Left ventricle myocardium inferior (tissue), 1 donor: ENCODE data around the gene SPN. TPM values are rescaled to one million over a fixed set of nuclear protein-coding genes. Genes with fewer than 3 reads are reported as not detected.
"Not testable (repeated sequence)": the region's sequence is repeated elsewhere in the genome, so short reads cannot be mapped to it uniquely, and the experiment has no call there.

Experiments
- DNase-seq: peaks from one replicate; pipeline ENCODE4 v3.0.0-alpha.2; 2020
- H3K27ac ChIP-seq: fragments of 200-600 bp; replicated peaks from 2 replicates; pipeline ENCODE4 v1.8.0; 2021
- H3K27me3 ChIP-seq: fragments of 200-600 bp; 2 replicates; pipeline ENCODE4 v1.8.0; 2021; ENCODE audit warnings: low read depth
- H3K36me3 ChIP-seq: fragments of 200-600 bp; 2 replicates; pipeline ENCODE4 v1.8.0; 2021
- H3K4me1 ChIP-seq: fragments of 200-600 bp; 2 replicates; pipeline ENCODE4 v1.8.0; 2021
- H3K4me3 ChIP-seq: fragments of 200-600 bp; 2 replicates; pipeline ENCODE4 v1.8.0; 2021; ENCODE audit warnings: mild to moderate bottlenecking, moderate library complexity
- H3K9me3 ChIP-seq: fragments of 200-600 bp; replicated peaks from 2 replicates; pipeline ENCODE4 v1.8.0; 2021
- CTCF ChIP-seq: fragments of 200-600 bp; IDR thresholded peaks from 2 replicates; pipeline ENCODE4 v1.8.0; 2021; ENCODE audit warnings: antibody characterized with exemption, mild to moderate bottlenecking, borderline replicate concordance
- intact Hi-C: fragments of 100-400 bp; cut with micrococcal nuclease; formaldehyde crosslinking; loops from one replicate; pipeline ENCODE4 v1.11.0; 2022
- long read RNA-seq: library from polyadenylated mRNA; unstranded; transcript quantifications from one replicate; pipeline ENCODE4 v2.0.0, GENCODE V29; 2021
- total RNA-seq: library from RNA; stranded (reverse); fragmentation: NEBNext Ultra II Directional; extraction: Animal tissue kit (Norgen Biotek cat#: 25700); gene quantifications from one replicate; pipeline ENCODE4 v1.2.1, GENCODE V29; 2021
- donor health status: DM: no; HTN: yes; CAD: no; lungs with severe emphysema.

Gene SPN
- 1.3 TPM for total RNA-seq
- long read RNA-seq = 0 reads

- H3K4me1 ChIP-seq = peaks cover 12% of the 10 kb centered on the region
- H3K9me3 ChIP-seq = no peaks in the 10 kb centered on the region
- H3K4me3 ChIP-seq = peak within 1 kb of the TSS; percentile 32
- H3K27ac ChIP-seq = no peak within 1 kb of the TSS
- DNase-seq = no peak
- peaks cover 26% of the 10 kb centered on the region for H3K27me3 ChIP-seq
- intact Hi-C loops = no loop called here
- H3K36me3 ChIP-seq = no peaks in the 10 kb centered on the region
- TF ChIP-seq CTCF = no peak
Measured at GRCh38 chr16:29663016-29663806, at the start of gene SPN. TSS of gene SPN (plus strand) at chr16:29663247. CDS start at chr16:29663729, 482 bp downstream.

- intact Hi-C loops, H3K27me3 ChIP-seq, H3K9me3 ChIP-seq, H3K36me3 ChIP-seq: not testable (repeated sequence)
- Histone ChIP-seq H3K4me1 (peaks cover 17% of the 10 kb centered on the region), H3K4me3 (peak overlapping the region; percentile 76), H3K27ac (peak overlapping the region; percentile 47)
- peak; percentile 86 for DNase-seq
Measured at GRCh38 chr16:29613307-29614057, 49.6 kb upstream of the SPN start.

- H3K9me3 ChIP-seq, intact Hi-C loops, H3K4me3 ChIP-seq, H3K27me3 ChIP-seq, DNase-seq, H3K36me3 ChIP-seq: not testable (repeated sequence)
- Histone ChIP-seq H3K4me1 (peaks cover 17% of the 10 kb centered on the region), H3K27ac (peak overlapping the region; percentile 51)
Measured at GRCh38 chr16:29614691-29615314, 48.2 kb upstream of the SPN start.

DNA sequence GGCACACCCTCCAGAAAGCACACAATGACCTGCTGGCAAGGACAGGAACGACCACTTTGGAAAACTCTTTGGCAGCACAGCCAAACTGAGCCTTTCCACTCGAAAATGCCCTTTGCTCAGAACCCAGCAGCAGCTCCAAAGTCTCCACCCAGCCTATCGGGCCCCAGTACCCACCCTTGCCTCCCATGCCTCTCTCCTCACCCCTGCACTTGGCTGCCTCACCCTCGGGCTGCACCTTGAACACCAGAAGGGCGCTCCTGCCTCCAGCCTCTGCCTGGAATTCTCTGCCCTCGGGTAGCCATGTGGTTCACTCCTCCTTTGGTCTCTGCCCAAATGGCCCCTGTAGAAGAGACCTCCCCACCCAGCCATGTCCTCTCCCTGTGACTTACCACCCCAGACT is 46.9 kb upstream of the SPN start:
- peaks cover 17% of the 10 kb centered on the region for H3K4me1 ChIP-seq
- DNase-seq, H3K36me3 ChIP-seq, H3K27me3 ChIP-seq, H3K9me3 ChIP-seq, H3K27ac ChIP-seq, intact Hi-C loops, H3K4me3 ChIP-seq: not testable (repeated sequence)

DNA sequence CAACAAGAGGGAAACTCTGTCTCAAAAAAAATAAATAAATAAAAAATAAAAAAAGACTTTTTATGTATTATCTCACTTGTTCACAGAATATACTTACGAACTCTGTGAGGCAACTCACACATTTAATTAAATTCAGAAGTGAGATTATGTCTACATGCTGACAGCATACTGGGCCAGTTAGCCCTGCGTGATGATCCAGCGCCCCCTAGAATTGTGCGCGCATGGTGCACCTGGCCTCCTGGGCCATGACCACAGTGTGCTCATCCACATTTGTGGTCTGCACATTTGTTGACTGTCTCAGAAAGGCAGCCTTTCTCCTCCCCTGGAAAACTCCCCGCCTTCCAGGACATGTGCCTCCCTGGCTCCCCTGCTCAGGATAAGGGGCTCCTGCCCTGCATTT is 42.5 kb upstream of the SPN start:
- H3K27ac ChIP-seq, H3K4me1 ChIP-seq, H3K4me3 ChIP-seq, DNase-seq, H3K36me3 ChIP-seq, intact Hi-C loops, H3K9me3 ChIP-seq, H3K27me3 ChIP-seq: not testable (repeated sequence)
- TF ChIP-seq CTCF = peak; percentile 27

- H3K4me1 ChIP-seq, H3K36me3 ChIP-seq, H3K27me3 ChIP-seq, H3K9me3 ChIP-seq, DNase-seq, H3K27ac ChIP-seq, H3K4me3 ChIP-seq, intact Hi-C loops: not testable (repeated sequence)
Measured at GRCh38 chr16:29622738-29623137, 40.3 kb upstream of the SPN start.

DNA sequence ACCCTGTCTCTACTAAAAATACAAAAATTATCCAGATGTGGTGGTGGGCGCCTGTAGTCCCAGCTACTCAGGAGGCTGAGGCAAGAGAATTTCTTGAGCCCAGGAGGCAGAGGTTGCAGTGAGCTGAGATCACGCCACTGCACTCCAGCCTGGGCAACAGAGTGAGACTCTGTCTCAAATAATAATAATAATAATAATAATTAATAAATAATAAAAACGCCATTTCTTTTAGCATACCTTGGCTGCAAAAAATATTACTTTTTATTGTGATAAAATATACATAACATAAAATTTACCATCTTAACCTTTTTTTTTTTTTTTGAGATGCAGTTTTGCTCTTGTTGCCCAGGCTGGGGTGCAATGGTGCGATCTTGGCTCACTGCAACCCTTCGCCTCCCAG is 39.8 kb upstream of the SPN start:
- DNase-seq = not testable (repeated sequence)

DNA sequence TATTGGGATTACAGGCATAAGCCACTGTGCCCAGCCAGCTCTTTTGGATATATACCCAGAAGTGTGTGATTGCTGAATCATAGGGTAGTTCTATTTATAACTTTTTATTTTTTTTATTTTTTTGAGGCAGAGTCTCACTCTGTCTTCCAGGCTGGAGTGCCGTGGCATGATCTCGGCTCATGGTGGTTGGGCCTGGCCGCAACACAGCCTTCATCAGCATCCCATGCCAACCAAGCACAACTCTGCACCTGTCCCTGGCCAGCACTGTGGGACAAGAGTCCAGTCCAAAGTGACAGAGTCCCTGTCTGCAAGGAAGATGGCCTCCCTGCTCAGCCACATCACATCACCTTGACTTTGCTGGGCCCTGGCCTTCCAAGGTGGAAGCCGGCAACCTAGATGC is 37.9 kb upstream of the SPN start:
- H3K4me3 ChIP-seq, H3K27me3 ChIP-seq, H3K9me3 ChIP-seq, DNase-seq, H3K27ac ChIP-seq, H3K4me1 ChIP-seq, intact Hi-C loops, H3K36me3 ChIP-seq: not testable (repeated sequence)

More for the DNA sequence above, 39.8 kb upstream of the SPN start:
- H3K4me3 ChIP-seq, H3K4me1 ChIP-seq, H3K27ac ChIP-seq, H3K27me3 ChIP-seq, intact Hi-C loops, H3K36me3 ChIP-seq, H3K9me3 ChIP-seq: not testable (repeated sequence)

DNA sequence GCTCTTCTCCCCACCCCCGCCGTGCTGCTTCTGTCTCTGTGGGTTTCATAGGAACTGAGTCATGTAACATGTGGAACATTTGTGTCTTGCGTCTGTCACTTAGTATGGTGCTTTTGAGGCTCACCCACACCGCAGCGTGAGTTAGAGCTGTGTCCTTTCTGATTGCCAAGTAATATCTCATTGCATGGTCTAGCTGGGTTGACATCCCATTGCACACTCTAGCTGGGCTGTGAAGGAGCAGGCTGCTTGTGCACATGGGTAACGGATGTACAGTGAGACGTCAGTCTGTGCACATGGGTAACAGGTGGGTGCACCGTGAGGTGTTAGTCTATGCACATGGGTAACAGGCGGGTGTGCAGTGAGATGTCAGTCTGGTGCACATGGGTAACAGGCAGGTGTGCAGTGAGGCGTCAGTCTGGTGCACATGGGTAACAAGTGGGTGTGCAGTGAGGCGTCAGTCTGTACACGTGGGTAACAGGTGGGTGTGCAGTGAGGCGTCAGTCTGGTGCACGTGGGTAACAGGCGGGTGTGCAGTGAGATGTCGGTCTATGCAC is 36.2 kb upstream of the SPN start:
- H3K27ac ChIP-seq, DNase-seq, H3K9me3 ChIP-seq, H3K36me3 ChIP-seq, H3K4me3 ChIP-seq, H3K4me1 ChIP-seq, intact Hi-C loops, H3K27me3 ChIP-seq: not testable (repeated sequence)

- DNase-seq, H3K27ac ChIP-seq, H3K36me3 ChIP-seq, H3K4me3 ChIP-seq, intact Hi-C loops, H3K4me1 ChIP-seq, H3K9me3 ChIP-seq, H3K27me3 ChIP-seq: not testable (repeated sequence)
Measured at GRCh38 chr16:29627661-29628075, 35.4 kb upstream of the SPN start.

DNA sequence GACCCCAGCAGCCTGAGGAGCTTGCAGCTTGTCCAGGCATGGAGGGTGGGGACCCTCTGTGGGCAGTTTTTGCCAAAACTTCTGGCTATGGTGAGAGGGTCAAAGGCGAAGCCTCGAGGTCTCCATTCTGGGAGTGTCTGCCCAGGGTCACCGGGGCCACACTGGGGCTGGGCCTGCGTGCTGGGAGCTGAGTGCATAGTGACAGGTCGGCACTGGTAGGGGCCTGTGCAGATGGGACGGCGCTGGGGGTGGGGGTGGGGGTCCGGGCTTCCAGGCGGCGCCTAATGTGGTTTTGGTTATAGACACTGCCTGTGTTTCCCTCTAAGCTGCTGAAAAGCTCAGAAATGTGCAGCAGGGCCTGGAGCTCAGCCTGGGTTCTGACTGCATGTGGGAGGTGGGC is 34.3 kb upstream of the SPN start:
- intact Hi-C loops, H3K36me3 ChIP-seq, H3K9me3 ChIP-seq: not testable (repeated sequence)

More for the DNA sequence above, 34.3 kb upstream of the SPN start:
- not testable (repeated sequence) for H3K4me1 ChIP-seq, H3K27ac ChIP-seq, DNase-seq, H3K27me3 ChIP-seq, H3K4me3 ChIP-seq
